22Rv1 (cell line): ENCODE measurements around the gene LRRFIP1.

Experiments used
- CTCF ChIP-seq: fragments of 450-650 bp; IDR thresholded peaks from 2 replicates; pipeline ENCODE4 v1.5.1; 2017; ENCODE audit warnings: mild to moderate bottlenecking
- ZFX ChIP-seq: fragments of 450-650 bp; IDR thresholded peaks from 2 replicates; pipeline ENCODE4 v1.6.1; 2017; ENCODE audit warnings: antibody characterized with exemption, borderline replicate concordance

GRCh38 chr2:237669628-237670392 lies 42.4 kb downstream of the LRRFIP1 start:
- TF ChIP-seq CTCF (no peak), ZFX (no peak)
